K562 (cell line): ENCODE results near the gene MIEF1.

Source experiments
- EZH2 ChIP-seq: IDR thresholded peaks from 2 replicates; pipeline ENCODE4 v1.6.1; 2012; ENCODE audit warnings: low read depth, mild to moderate bottlenecking, inconsistent platforms, low read length, borderline replicate concordance
- RHOXF2B ChIP-seq: fragments of 250-450 bp; sonication (Bioruptor Pico); conservative IDR thresholded peaks from 2 replicates; pipeline ENCODE4 v1.5.1; 2021
- SAP30 ChIP-seq: fragments of 200-600 bp; sonication (generic); IDR thresholded peaks from 2 replicates; pipeline ENCODE4 v1.6.1; 2012; ENCODE audit warnings: borderline replicate concordance, low read depth, mild to moderate bottlenecking, moderate library complexity, low read length, control low read depth, inconsistent platforms; ENCODE audit not compliant: insufficient read depth, poor library complexity, severe bottlenecking
- SETDB1 ChIP-seq: IDR thresholded peaks from one replicate; pipeline ENCODE4 v1.6.1; 2012; ENCODE audit warnings: low read length, control low read depth, inconsistent platforms
- SPI1 ChIP-seq: IDR thresholded peaks from 2 replicates; pipeline ENCODE4 v1.6.1; 2011; ENCODE audit warnings: low read depth, low read length, control low read depth, borderline replicate concordance
- ZBTB7A ChIP-seq: IDR thresholded peaks from 2 replicates; pipeline ENCODE4 v1.6.1; 2011; ENCODE audit warnings: low read depth, mild to moderate bottlenecking, low read length, moderate library complexity, borderline replicate concordance; ENCODE audit not compliant: control insufficient read depth
- ZNF124 ChIP-seq: sonication (generic); formaldehyde crosslinking; IDR thresholded peaks from 2 replicates; pipeline ENCODE4 v1.8.1; 2022; ENCODE audit warnings: missing genetic modification reagents
- TF ChIP-seq, protein P1 (sequence below): sonication (generic); formaldehyde crosslinking; IDR thresholded peaks from 2 replicates; pipeline ENCODE4 v1.8.0; 2022; ENCODE audit warnings: mild to moderate bottlenecking, low read depth, missing genetic modification reagents
- TF ChIP-seq, protein P2 (sequence below), 3 experiments: IDR thresholded peaks in 2 of 3; conservative IDR thresholded peaks in 1 of 3; 2 replicates each; pipeline ENCODE4 v1.5.1; 2011 to 2012; ENCODE audit warnings: low read length in 3 of 3, mild to moderate bottlenecking in 3 of 3, control low read depth in 2 of 3, improper control_type of control experiment in 1 of 3, inconsistent platforms in 1 of 3, low read depth in 1 of 3, mixed read lengths in 1 of 3, moderate library complexity in 1 of 3; ENCODE audit not compliant: insufficient read depth in 2 of 3
- TF ChIP-seq, protein P3 (sequence below): IDR thresholded peaks from 3 replicates; pipeline ENCODE4 v1.6.1; 2011; ENCODE audit warnings: borderline replicate concordance, mild to moderate bottlenecking; ENCODE audit not compliant: insufficient read length, insufficient read depth
- TF ChIP-seq, protein P4 (sequence below): sonication (generic); formaldehyde crosslinking; IDR thresholded peaks from 2 replicates; pipeline ENCODE4 v1.8.0; 2022; ENCODE audit warnings: mild to moderate bottlenecking, missing genetic modification reagents

DNA sequence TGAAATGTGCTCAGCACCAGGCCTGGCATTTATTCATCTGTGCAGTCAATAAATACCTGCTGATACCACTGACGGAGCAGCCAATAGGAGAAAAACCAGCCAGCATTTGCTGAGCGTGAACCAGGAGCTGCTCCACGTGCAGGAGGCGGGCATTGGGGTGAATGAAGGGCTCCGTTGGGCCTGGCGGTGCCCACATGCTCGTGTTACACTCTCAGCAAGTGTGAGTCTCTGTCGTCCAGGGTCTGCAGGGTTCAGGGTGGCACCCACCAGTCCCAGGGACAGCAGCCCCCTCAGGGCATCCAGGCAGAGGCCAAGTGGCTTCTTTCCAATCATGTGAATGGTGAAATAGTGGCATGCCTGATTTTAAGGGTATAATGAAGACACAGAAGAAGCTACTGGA lies 34.6 kb downstream of the MIEF1 start:
- TF ChIP-seq, protein P1, sequence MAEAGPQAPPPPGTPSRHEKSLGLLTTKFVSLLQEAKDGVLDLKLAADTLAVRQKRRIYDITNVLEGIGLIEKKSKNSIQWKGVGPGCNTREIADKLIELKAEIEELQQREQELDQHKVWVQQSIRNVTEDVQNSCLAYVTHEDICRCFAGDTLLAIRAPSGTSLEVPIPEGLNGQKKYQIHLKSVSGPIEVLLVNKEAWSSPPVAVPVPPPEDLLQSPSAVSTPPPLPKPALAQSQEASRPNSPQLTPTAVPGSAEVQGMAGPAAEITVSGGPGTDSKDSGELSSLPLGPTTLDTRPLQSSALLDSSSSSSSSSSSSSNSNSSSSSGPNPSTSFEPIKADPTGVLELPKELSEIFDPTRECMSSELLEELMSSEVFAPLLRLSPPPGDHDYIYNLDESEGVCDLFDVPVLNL (CRISPR knock-in tag) = no peak
- TF ChIP-seq, protein P2, sequence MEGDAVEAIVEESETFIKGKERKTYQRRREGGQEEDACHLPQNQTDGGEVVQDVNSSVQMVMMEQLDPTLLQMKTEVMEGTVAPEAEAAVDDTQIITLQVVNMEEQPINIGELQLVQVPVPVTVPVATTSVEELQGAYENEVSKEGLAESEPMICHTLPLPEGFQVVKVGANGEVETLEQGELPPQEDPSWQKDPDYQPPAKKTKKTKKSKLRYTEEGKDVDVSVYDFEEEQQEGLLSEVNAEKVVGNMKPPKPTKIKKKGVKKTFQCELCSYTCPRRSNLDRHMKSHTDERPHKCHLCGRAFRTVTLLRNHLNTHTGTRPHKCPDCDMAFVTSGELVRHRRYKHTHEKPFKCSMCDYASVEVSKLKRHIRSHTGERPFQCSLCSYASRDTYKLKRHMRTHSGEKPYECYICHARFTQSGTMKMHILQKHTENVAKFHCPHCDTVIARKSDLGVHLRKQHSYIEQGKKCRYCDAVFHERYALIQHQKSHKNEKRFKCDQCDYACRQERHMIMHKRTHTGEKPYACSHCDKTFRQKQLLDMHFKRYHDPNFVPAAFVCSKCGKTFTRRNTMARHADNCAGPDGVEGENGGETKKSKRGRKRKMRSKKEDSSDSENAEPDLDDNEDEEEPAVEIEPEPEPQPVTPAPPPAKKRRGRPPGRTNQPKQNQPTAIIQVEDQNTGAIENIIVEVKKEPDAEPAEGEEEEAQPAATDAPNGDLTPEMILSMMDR (IDR thresholded peaks at IDR 0.05 in 2 of 3, conservative IDR thresholded peaks at IDR 0.05 in 1 of 3; ENCODE audit: insufficient read depth in 2 of 3, low read depth in 1 of 3, low read length in 3 of 3) = no peak
- no peak for TF ChIP-seq EZH2
- TF ChIP-seq, protein P3, sequence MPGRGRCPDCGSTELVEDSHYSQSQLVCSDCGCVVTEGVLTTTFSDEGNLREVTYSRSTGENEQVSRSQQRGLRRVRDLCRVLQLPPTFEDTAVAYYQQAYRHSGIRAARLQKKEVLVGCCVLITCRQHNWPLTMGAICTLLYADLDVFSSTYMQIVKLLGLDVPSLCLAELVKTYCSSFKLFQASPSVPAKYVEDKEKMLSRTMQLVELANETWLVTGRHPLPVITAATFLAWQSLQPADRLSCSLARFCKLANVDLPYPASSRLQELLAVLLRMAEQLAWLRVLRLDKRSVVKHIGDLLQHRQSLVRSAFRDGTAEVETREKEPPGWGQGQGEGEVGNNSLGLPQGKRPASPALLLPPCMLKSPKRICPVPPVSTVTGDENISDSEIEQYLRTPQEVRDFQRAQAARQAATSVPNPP = no peak
- TF ChIP-seq SAP30 = no peak
- no peak for TF ChIP-seq ZBTB7A
- TF ChIP-seq SETDB1 = no peak
- TF ChIP-seq, protein P4, sequence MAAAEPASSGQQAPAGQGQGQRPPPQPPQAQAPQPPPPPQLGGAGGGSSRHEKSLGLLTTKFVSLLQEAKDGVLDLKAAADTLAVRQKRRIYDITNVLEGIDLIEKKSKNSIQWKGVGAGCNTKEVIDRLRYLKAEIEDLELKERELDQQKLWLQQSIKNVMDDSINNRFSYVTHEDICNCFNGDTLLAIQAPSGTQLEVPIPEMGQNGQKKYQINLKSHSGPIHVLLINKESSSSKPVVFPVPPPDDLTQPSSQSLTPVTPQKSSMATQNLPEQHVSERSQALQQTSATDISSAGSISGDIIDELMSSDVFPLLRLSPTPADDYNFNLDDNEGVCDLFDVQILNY = no peak
- TF ChIP-seq SPI1 = no peak
- TF ChIP-seq ZNF124 (CRISPR knock-in tag) = no peak
- no peak for TF ChIP-seq RHOXF2B (CRISPR knock-in tag)
